Measurements from ENCODE around the gene IL16. TPM values are rescaled to one million over a fixed set of nuclear protein-coding genes. Genes with fewer than 3 reads are reported as not detected.
"Not testable (repeated sequence)": the region's sequence is repeated elsewhere in the genome, so short reads cannot be mapped to it uniquely, and the experiment has no call there.

Gene IL16
- polyA plus RNA-seq, 4 donors = 4.8 to 5.9 (median 5.5) TPM

- no peak for DNase-seq (ENCODE audit: low read depth in 4 of 4, low spot score in 2 of 4)
These were observed 2.5 kb downstream of the IL16 start for GRCh38 chr15:81199031-81199779.

GRCh38 chr15:81206018-81206417, 9.3 kb downstream of the IL16 start:
- no peak for DNase-seq (ENCODE audit: low read depth in 4 of 4, low spot score in 2 of 4)

- DNase-seq (ENCODE audit: low read depth in 4 of 4, low spot score in 2 of 4) = not testable (repeated sequence)
These were observed 11.3 kb downstream of the IL16 start for GRCh38 chr15:81207987-81208386.

- DNase-seq (ENCODE audit: low read depth in 4 of 4, low spot score in 2 of 4) = no peak
These were observed 13.0 kb downstream of the IL16 start for GRCh38 chr15:81209635-81210034.

- DNase-seq (ENCODE audit: low read depth in 4 of 4, low spot score in 2 of 4) = no peak
These were observed 14.7 kb downstream of the IL16 start for GRCh38 chr15:81211376-81211775.

- no peak for DNase-seq (ENCODE audit: low read depth in 4 of 4, low spot score in 2 of 4)
These were observed 17.3 kb downstream of the IL16 start for GRCh38 chr15:81213982-81214381.

GRCh38 chr15:81215531-81215930, 18.9 kb downstream of the IL16 start:
- no peak for DNase-seq (ENCODE audit: low read depth in 4 of 4, low spot score in 2 of 4)

GRCh38 chr15:81215983-81216382, 19.3 kb downstream of the IL16 start:
- no peak for DNase-seq (ENCODE audit: low read depth in 4 of 4, low spot score in 2 of 4)

GRCh38 chr15:81216422-81216821, 19.7 kb downstream of the IL16 start:
- no peak for DNase-seq (ENCODE audit: low read depth in 4 of 4, low spot score in 2 of 4)

GRCh38 chr15:81221449-81221848, 24.8 kb downstream of the IL16 start:
- no peak for DNase-seq (ENCODE audit: low read depth in 4 of 4, low spot score in 2 of 4)

GRCh38 chr15:81222007-81222406, 25.3 kb downstream of the IL16 start:
- no peak for DNase-seq (ENCODE audit: low read depth in 4 of 4, low spot score in 2 of 4)

GRCh38 chr15:81223346-81223971, 26.8 kb downstream of the IL16 start:
- no peak for DNase-seq (ENCODE audit: low read depth in 4 of 4, low spot score in 2 of 4)

GRCh38 chr15:81224232-81224631, 27.6 kb downstream of the IL16 start:
- no peak for DNase-seq (ENCODE audit: low read depth in 4 of 4, low spot score in 2 of 4)

- DNase-seq (ENCODE audit: low read depth in 4 of 4, low spot score in 2 of 4) = no peak
These were observed 28.5 kb downstream of the IL16 start for GRCh38 chr15:81225161-81225671.

- DNase-seq (ENCODE audit: low read depth in 4 of 4, low spot score in 2 of 4) = no peak
These were observed 31.0 kb downstream of the IL16 start for GRCh38 chr15:81227716-81228115.

GRCh38 chr15:81229586-81229985, 32.9 kb downstream of the IL16 start:
- DNase-seq (ENCODE audit: low read depth in 4 of 4, low spot score in 2 of 4) = no peak

- DNase-seq (ENCODE audit: low read depth in 4 of 4, low spot score in 2 of 4) = no peak
These were observed 38.8 kb downstream of the IL16 start for GRCh38 chr15:81235276-81236123.

- no peak for DNase-seq (ENCODE audit: low read depth in 4 of 4, low spot score in 2 of 4)
These were observed 42.5 kb downstream of the IL16 start for GRCh38 chr15:81239190-81239589.

- DNase-seq (ENCODE audit: low read depth in 4 of 4, low spot score in 2 of 4) = no peak
These were observed 46.1 kb downstream of the IL16 start for GRCh38 chr15:81242778-81243177.

GRCh38 chr15:81244306-81244705, 47.6 kb downstream of the IL16 start:
- DNase-seq (ENCODE audit: low read depth in 4 of 4, low spot score in 2 of 4) = no peak

- DNase-seq (ENCODE audit: low read depth in 4 of 4, low spot score in 2 of 4) = no peak
These were observed 57.2 kb downstream of the IL16 start for GRCh38 chr15:81253846-81254245.
